Activated CD8-positive, alpha-beta T cell treated with anti-CD3 and anti-CD28 coated beads for 36 hours (primary cell): ENCODE results near the gene ELMO2. TPM values are rescaled to one million over a fixed set of nuclear protein-coding genes. Genes with fewer than 3 reads are reported as not detected.
A peak's percentile ranks its signal among the peaks of the same experiment; 100 is the strongest.

ENCODE experiments used
- ATAC-seq: fragments of 200-7000 bp; cut with Tn5 transposase; one replicate; pipeline ENCODE4 v1.10.0; 2021; ENCODE audit warnings: mild to moderate bottlenecking, moderate library complexity
- CTCF ChIA-PET: fragments of 350-600 bp; sonication (Branson Sonifier 250); formaldehyde crosslinking; loops from one replicate; lab custom pipeline; 2021; ENCODE audit warnings: antibody characterized with exemption; lab: Charles Lee
- POLR2A ChIA-PET: fragments of 350-600 bp; sonication (Branson Sonifier 250); formaldehyde crosslinking; loops from one replicate; lab custom pipeline; 2021; ENCODE audit warnings: antibody characterized with exemption; lab: Charles Lee
- DNase-seq: peaks from one replicate; pipeline ENCODE4 v3.0.0-alpha.2; 2020
- H3K27ac Mint-ChIP-seq: one replicate; pipeline ENCODE4 v1.8.0; 2021; ENCODE audit warnings: mild to moderate bottlenecking, mixed read lengths
- H3K27me3 Mint-ChIP-seq: one replicate; pipeline ENCODE4 v1.8.0; 2021; ENCODE audit warnings: mixed read lengths
- H3K36me3 Mint-ChIP-seq: one replicate; pipeline ENCODE4 v1.8.0; 2021; ENCODE audit warnings: low read depth, mixed read lengths
- H3K4me1 Mint-ChIP-seq: one replicate; pipeline ENCODE4 v1.8.0; 2021; ENCODE audit warnings: low read depth, mixed read lengths
- H3K4me3 Mint-ChIP-seq: one replicate; pipeline ENCODE4 v1.8.0; 2021; ENCODE audit warnings: mild to moderate bottlenecking, moderate library complexity, mixed read lengths
- H3K9me3 Mint-ChIP-seq: one replicate; pipeline ENCODE4 v1.8.0; 2021; ENCODE audit warnings: mixed read lengths
- intact Hi-C: fragments of 100-400 bp; cut with micrococcal nuclease; formaldehyde crosslinking; loops from one replicate; pipeline ENCODE4 v1.10.0; 2022
- total RNA-seq, 2 experiments: library from RNA; stranded (reverse); gene quantifications; one replicate each; pipeline ENCODE4 v1.2.3, GENCODE V29; 2021
- TF ChIP-seq, protein P1 (sequence below): fragments of 200-600 bp; IDR thresholded peaks from one replicate; pipeline ENCODE4 v1.8.0; 2022; ENCODE audit warnings: antibody characterized with exemption, mild to moderate bottlenecking

The ELMO2 gene
- 10 to 100 TPM; 36.2 to 38.1 TPM for total RNA-seq

DNA sequence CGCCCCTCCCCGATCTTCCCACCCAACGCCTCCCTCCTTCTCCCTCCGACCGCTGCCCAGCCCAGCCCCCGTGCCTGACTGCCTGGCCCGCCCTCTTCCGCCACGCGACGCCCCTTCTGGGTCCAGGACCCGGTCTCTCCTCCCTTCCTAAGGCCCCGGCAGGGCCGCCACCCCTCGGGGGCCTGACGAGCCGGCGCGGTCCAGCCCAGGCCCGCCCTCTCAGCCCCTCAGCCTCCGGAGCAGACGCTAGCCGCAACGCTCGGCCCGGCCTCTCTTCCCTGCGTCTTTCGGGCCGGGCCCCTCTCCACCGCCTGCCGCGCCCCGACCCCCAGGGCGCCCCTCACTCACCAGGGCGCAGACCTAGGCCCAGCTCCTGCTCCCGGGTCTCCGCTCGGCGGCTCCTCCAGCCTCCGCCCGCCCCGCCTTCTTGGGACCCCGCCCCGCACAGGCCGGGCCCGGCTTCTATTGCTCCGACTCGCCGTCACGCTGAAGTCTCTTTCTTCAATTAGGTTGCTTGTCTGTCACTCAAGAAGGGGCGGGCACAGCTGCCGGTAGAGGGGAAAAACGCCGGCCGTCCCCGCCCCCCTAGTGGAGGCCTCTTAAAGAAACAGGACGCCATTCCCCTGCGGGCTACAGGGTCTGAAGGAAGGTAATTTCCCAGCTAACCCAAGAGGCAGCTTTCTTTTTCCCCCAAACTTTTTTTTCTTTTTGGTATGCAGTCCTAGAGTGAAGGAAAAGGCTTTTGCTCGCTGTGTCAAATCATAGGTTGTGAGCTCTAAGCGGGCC is at the start of gene ELMO2:
TSS of gene ELMO2 (minus strand) at position 416 of the 786 bp plus-strand sequence. CDS start 12,133 bp downstream, outside the sequence.
- ChIA-PET CTCF (interaction anchor here (0.7 to 1.8 kb wide), 11 partner anchors 14 to 393 kb away, joined by 3 to 9 read pairs (median 3); partner anchors contain the start of gene TP53RK), POLR2A (interaction anchor here (0.7 to 3.5 kb wide), 5 partner anchors 32 to 472 kb away, joined by 3 to 23 read pairs (median 3); partner anchors contain the start of gene PCIF1)
- no peaks in the 10 kb centered on the region for H3K9me3 Mint-ChIP-seq
- ATAC-seq, result peak; percentile 86
- H3K36me3 Mint-ChIP-seq, result peaks cover 3% of the 10 kb centered on the region
- TF ChIP-seq, protein P1, sequence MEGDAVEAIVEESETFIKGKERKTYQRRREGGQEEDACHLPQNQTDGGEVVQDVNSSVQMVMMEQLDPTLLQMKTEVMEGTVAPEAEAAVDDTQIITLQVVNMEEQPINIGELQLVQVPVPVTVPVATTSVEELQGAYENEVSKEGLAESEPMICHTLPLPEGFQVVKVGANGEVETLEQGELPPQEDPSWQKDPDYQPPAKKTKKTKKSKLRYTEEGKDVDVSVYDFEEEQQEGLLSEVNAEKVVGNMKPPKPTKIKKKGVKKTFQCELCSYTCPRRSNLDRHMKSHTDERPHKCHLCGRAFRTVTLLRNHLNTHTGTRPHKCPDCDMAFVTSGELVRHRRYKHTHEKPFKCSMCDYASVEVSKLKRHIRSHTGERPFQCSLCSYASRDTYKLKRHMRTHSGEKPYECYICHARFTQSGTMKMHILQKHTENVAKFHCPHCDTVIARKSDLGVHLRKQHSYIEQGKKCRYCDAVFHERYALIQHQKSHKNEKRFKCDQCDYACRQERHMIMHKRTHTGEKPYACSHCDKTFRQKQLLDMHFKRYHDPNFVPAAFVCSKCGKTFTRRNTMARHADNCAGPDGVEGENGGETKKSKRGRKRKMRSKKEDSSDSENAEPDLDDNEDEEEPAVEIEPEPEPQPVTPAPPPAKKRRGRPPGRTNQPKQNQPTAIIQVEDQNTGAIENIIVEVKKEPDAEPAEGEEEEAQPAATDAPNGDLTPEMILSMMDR, result no peak
- peaks cover 59% of the 10 kb centered on the region for H3K4me1 Mint-ChIP-seq
- peak; percentile 99 for DNase-seq
- peak within 1 kb of the TSS; percentile 88 for H3K4me3 Mint-ChIP-seq
- H3K27ac Mint-ChIP-seq, result peak within 1 kb of the TSS; percentile 85
- no peaks in the 10 kb centered on the region for H3K27me3 Mint-ChIP-seq
- intact Hi-C loops, result no loop called here

DNA sequence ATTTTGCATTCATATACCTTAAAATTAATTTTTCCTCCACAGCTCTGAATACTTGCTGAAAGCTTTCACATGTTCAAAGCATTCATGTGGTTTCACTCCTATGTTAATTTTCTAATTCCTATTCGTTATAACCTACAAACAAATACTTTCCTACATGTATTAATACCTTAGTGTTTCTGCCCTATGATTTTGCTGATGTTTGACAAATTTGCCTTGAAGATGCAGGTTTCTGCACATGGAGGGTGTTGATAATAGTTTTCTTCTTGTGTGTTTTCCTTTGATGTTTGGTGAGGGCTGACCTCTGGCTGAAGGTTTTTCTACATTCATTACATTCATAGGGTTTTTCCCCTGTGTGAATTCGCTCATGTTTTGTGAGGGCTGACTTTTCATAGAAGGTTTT is 49.3 kb upstream of the ELMO2 start:
- no peak for DNase-seq

DNA sequence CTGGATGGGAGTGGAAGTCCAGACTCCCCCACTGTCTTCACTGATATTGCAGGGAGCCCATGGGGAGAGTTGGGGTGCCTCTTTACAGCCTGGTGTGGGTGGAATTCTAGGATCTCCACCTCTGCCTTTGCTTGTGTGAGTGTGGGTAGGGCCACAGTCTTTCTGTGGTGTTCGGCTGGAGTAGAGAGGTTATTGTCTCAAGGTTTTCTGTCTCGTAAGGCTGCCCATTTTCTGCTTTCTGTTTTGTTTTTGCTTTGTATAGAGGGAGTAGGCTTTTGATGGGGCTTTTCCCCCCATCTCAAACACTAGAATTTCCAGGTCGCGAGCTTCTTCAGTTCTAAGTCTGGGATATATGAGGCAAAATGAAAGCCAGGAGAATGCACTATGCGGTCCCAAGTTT is 40.4 kb upstream of the ELMO2 start:
- ATAC-seq, result no peak
- ChIA-PET POLR2A (no interaction called here), CTCF (no interaction called here)
- TF ChIP-seq, protein P1, result no peak
- no peaks in the 10 kb centered on the region for H3K36me3 Mint-ChIP-seq
- H3K4me1 Mint-ChIP-seq, result no peaks in the 10 kb centered on the region
- H3K4me3 Mint-ChIP-seq, result no peak overlapping the region
- H3K9me3 Mint-ChIP-seq, result peaks cover 3% of the 10 kb centered on the region
- no peak for DNase-seq
- no peak overlapping the region for H3K27ac Mint-ChIP-seq
- peaks cover 25% of the 10 kb centered on the region for H3K27me3 Mint-ChIP-seq
- intact Hi-C loops, result no loop called here

More for the DNA sequence above, 49.3 kb upstream of the ELMO2 start:
- POLR2A ChIA-PET, result no interaction called here
- CTCF ChIA-PET, result no interaction called here
- Mint-ChIP-seq H3K27ac (no peak overlapping the region), H3K4me1 (no peaks in the 10 kb centered on the region), H3K4me3 (no peak overlapping the region), H3K9me3 (peaks cover 18% of the 10 kb centered on the region), H3K27me3 (peaks cover 31% of the 10 kb centered on the region), H3K36me3 (peaks cover 7% of the 10 kb centered on the region)
- TF ChIP-seq, protein P1, result no peak
- no peak for ATAC-seq
- intact Hi-C loops, result no loop called here

DNA sequence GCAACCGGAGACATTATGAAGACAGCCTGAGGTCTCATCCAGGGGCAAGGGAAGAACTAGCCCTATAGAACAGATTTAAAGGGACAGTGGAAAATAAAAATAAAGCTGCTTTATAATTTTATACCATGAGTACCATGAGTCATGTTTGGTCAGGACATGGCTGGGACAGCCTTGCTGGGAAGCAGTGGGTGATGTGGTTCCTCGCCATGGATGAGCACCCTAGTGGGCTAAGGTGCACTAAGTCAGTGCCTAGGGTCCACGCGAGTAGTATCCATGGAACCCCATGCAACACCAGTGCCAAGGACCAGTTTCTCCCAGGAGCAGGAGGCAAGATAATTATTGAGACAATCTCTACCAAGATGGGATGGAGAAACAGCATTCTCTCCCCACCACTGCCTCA is 33.4 kb upstream of the ELMO2 start:
- Mint-ChIP-seq H3K27ac (no peak overlapping the region), H3K36me3 (no peaks in the 10 kb centered on the region), H3K4me1 (no peaks in the 10 kb centered on the region), H3K9me3 (peaks cover 3% of the 10 kb centered on the region), H3K27me3 (peaks cover 21% of the 10 kb centered on the region), H3K4me3 (no peak overlapping the region)
- ChIA-PET POLR2A (interaction anchor here (1.2 kb wide), 1 partner anchor 10 kb away, joined by 4 read pairs; no protein-coding TSS in a partner anchor), CTCF (no interaction called here)
- DNase-seq (no peak), ATAC-seq (no peak)
- TF ChIP-seq, protein P1, result no peak
- intact Hi-C loops, result no loop called here
